ENCODE measurements around the gene COMTD1.
A peak's percentile ranks its signal among the peaks of the same experiment; 100 is the strongest.
"Not testable (repeated sequence)": the region's sequence is repeated elsewhere in the genome, so short reads cannot be mapped to it uniquely, and the experiment has no call there.

COMTD1 gene

GRCh38 chr10:75231672-75232581, 3.8 kb downstream of the COMTD1 start:
- Histone ChIP-seq H3K4me1 (ENCODE audit: insufficient read depth, low read length) (peaks cover 7% of the 10 kb centered on the region), H3K27me3 (ENCODE audit: insufficient read depth, low read length) (no peaks in the 10 kb centered on the region), H3K36me3 (ENCODE audit: insufficient read depth, low read length) (peaks cover 53% of the 10 kb centered on the region), H3K9me3 (ENCODE audit: insufficient read depth, low read depth, low read length) (no peaks in the 10 kb centered on the region), H3K9ac (ENCODE audit: low read depth, low read length) (no peak overlapping the region), H3K4me3 (ENCODE audit: low read length) (no peak overlapping the region), H3K27ac (ENCODE audit: low read depth, low read length) (no peak overlapping the region)
- WGBS: 90% methylated on average over 3 of the region's 4 CpGs

GRCh38 chr10:75230600-75231038, 5.1 kb downstream of the COMTD1 start:
- peaks cover 66% of the 10 kb centered on the region for H3K36me3 ChIP-seq (ENCODE audit: insufficient read depth, low read length)
- no peak overlapping the region for H3K9ac ChIP-seq (ENCODE audit: low read depth, low read length)
- H3K4me1 ChIP-seq (ENCODE audit: insufficient read depth, low read length): peaks cover 20% of the 10 kb centered on the region
- H3K27me3 ChIP-seq (ENCODE audit: insufficient read depth, low read length): no peaks in the 10 kb centered on the region
- 37% methylated on average over 3 of the region's 5 CpGs for WGBS
- H3K4me3 ChIP-seq (ENCODE audit: low read length): no peak overlapping the region
- H3K27ac ChIP-seq (ENCODE audit: low read depth, low read length): no peak overlapping the region
- H3K9me3 ChIP-seq (ENCODE audit: insufficient read depth, low read depth, low read length): no peaks in the 10 kb centered on the region

- no peaks in the 10 kb centered on the region for H3K9me3 ChIP-seq (ENCODE audit: insufficient read depth, low read depth, low read length)
- WGBS: 98% methylated on average over 2 of the region's 3 CpGs
- peaks cover 72% of the 10 kb centered on the region for H3K36me3 ChIP-seq (ENCODE audit: insufficient read depth, low read length)
- no peak overlapping the region for H3K9ac ChIP-seq (ENCODE audit: low read depth, low read length)
- no peaks in the 10 kb centered on the region for H3K27me3 ChIP-seq (ENCODE audit: insufficient read depth, low read length)
- no peak overlapping the region for H3K27ac ChIP-seq (ENCODE audit: low read depth, low read length)
- peaks cover 26% of the 10 kb centered on the region for H3K4me1 ChIP-seq (ENCODE audit: insufficient read depth, low read length)
- no peak overlapping the region for H3K4me3 ChIP-seq (ENCODE audit: low read length)
Observed at GRCh38 chr10:75229971-75230370, 5.8 kb downstream of the COMTD1 start.

GRCh38 chr10:75228834-75229233, 6.9 kb downstream of the COMTD1 start:
- peaks cover 84% of the 10 kb centered on the region for H3K36me3 ChIP-seq (ENCODE audit: insufficient read depth, low read length)
- no peak overlapping the region; the same call in 1 of the 2 replicates for H3K27ac ChIP-seq (ENCODE audit: low read depth, low read length)
- H3K27me3 ChIP-seq (ENCODE audit: insufficient read depth, low read length): no peaks in the 10 kb centered on the region
- H3K4me1 ChIP-seq (ENCODE audit: insufficient read depth, low read length): peaks cover 38% of the 10 kb centered on the region
- WGBS: 88% methylated on average over 4 of the region's 4 CpGs
- H3K4me3 ChIP-seq (ENCODE audit: low read length): no peak overlapping the region
- no peaks in the 10 kb centered on the region for H3K9me3 ChIP-seq (ENCODE audit: insufficient read depth, low read depth, low read length)
- H3K9ac ChIP-seq (ENCODE audit: low read depth, low read length): no peak overlapping the region

- no peak overlapping the region for H3K4me3 ChIP-seq (ENCODE audit: low read length)
- no peaks in the 10 kb centered on the region for H3K27me3 ChIP-seq (ENCODE audit: insufficient read depth, low read length)
- 89% methylated on average over 3 of the region's 3 CpGs for WGBS
- no peak overlapping the region for H3K9ac ChIP-seq (ENCODE audit: low read depth, low read length)
- peak overlapping the region; percentile 15; the same call in 1 of the 2 replicates for H3K27ac ChIP-seq (ENCODE audit: low read depth, low read length)
- H3K4me1 ChIP-seq (ENCODE audit: insufficient read depth, low read length): peaks cover 42% of the 10 kb centered on the region
- peaks cover 89% of the 10 kb centered on the region for H3K36me3 ChIP-seq (ENCODE audit: insufficient read depth, low read length)
- no peaks in the 10 kb centered on the region for H3K9me3 ChIP-seq (ENCODE audit: insufficient read depth, low read depth, low read length)
Observed at GRCh38 chr10:75228278-75228677, 7.5 kb downstream of the COMTD1 start.

- no peak overlapping the region for H3K9ac ChIP-seq (ENCODE audit: low read depth, low read length)
- no peaks in the 10 kb centered on the region for H3K9me3 ChIP-seq (ENCODE audit: insufficient read depth, low read depth, low read length)
- H3K36me3 ChIP-seq (ENCODE audit: insufficient read depth, low read length): peaks cover 93% of the 10 kb centered on the region
- peaks cover 51% of the 10 kb centered on the region for H3K4me1 ChIP-seq (ENCODE audit: insufficient read depth, low read length)
- H3K27me3 ChIP-seq (ENCODE audit: insufficient read depth, low read length): no peaks in the 10 kb centered on the region
- 90% methylated on average over 5 of the region's 5 CpGs for WGBS
- H3K27ac ChIP-seq (ENCODE audit: low read depth, low read length): peak overlapping the region; percentile 88
- no peak overlapping the region for H3K4me3 ChIP-seq (ENCODE audit: low read length)
Observed at GRCh38 chr10:75226656-75227055, 9.1 kb downstream of the COMTD1 start.

GRCh38 chr10:75226095-75226494, 9.7 kb downstream of the COMTD1 start:
- H3K9ac ChIP-seq (ENCODE audit: low read depth, low read length): no peak overlapping the region
- H3K4me1 ChIP-seq (ENCODE audit: insufficient read depth, low read length): peaks cover 51% of the 10 kb centered on the region
- no peaks in the 10 kb centered on the region for H3K9me3 ChIP-seq (ENCODE audit: insufficient read depth, low read depth, low read length)
- H3K27me3 ChIP-seq (ENCODE audit: insufficient read depth, low read length): no peaks in the 10 kb centered on the region
- no peak overlapping the region for H3K4me3 ChIP-seq (ENCODE audit: low read length)
- 100% methylated on average over 2 of the region's 2 CpGs for WGBS
- H3K36me3 ChIP-seq (ENCODE audit: insufficient read depth, low read length): peaks cover 93% of the 10 kb centered on the region
- H3K27ac ChIP-seq (ENCODE audit: low read depth, low read length): peak overlapping the region; percentile 88

GRCh38 chr10:75223507-75223906, 12.2 kb downstream of the COMTD1 start:
- H3K36me3 ChIP-seq (ENCODE audit: insufficient read depth, low read length): peaks cover 91% of the 10 kb centered on the region

GRCh38 chr10:75221492-75221891, 14.3 kb downstream of the COMTD1 start:
- WGBS: 99% methylated on average over 7 of the region's 8 CpGs
- H3K27me3 ChIP-seq (ENCODE audit: insufficient read depth, low read length); H3K9ac ChIP-seq (ENCODE audit: low read depth, low read length); H3K9me3 ChIP-seq (ENCODE audit: insufficient read depth, low read depth, low read length); H3K27ac ChIP-seq (ENCODE audit: low read depth, low read length); H3K4me3 ChIP-seq (ENCODE audit: low read length): not testable (repeated sequence)
- H3K36me3 ChIP-seq (ENCODE audit: insufficient read depth, low read length): peaks cover 97% of the 10 kb centered on the region
- peaks cover 42% of the 10 kb centered on the region for H3K4me1 ChIP-seq (ENCODE audit: insufficient read depth, low read length)

More at GRCh38 chr10:75223507-75223906, 12.2 kb downstream of the COMTD1 start:
- Histone ChIP-seq H3K4me1 (ENCODE audit: insufficient read depth, low read length) (peaks cover 51% of the 10 kb centered on the region), H3K9ac (ENCODE audit: low read depth, low read length) (peak overlapping the region; percentile 43; the same call in 1 of the 2 replicates), H3K27me3 (ENCODE audit: insufficient read depth, low read length) (no peaks in the 10 kb centered on the region), H3K27ac (ENCODE audit: low read depth, low read length) (peak overlapping the region; percentile 88), H3K9me3 (ENCODE audit: insufficient read depth, low read depth, low read length) (no peaks in the 10 kb centered on the region), H3K4me3 (ENCODE audit: low read length) (peak overlapping the region; percentile 5; the same call in 1 of the 2 replicates)
- 40% methylated on average over 2 of the region's 2 CpGs for WGBS

- Histone ChIP-seq H3K27me3 (ENCODE audit: insufficient read depth, low read length) (no peaks in the 10 kb centered on the region), H3K9ac (ENCODE audit: low read depth, low read length) (no peak overlapping the region), H3K27ac (ENCODE audit: low read depth, low read length) (no peak overlapping the region), H3K4me1 (ENCODE audit: insufficient read depth, low read length) (peaks cover 30% of the 10 kb centered on the region), H3K36me3 (ENCODE audit: insufficient read depth, low read length) (peaks cover 98% of the 10 kb centered on the region), H3K9me3 (ENCODE audit: insufficient read depth, low read depth, low read length) (no peaks in the 10 kb centered on the region), H3K4me3 (ENCODE audit: low read length) (no peak overlapping the region)
- 97% methylated on average over 4 of the region's 4 CpGs for WGBS
Observed at GRCh38 chr10:75220274-75220673, 15.5 kb downstream of the COMTD1 start.

- no peaks in the 10 kb centered on the region for H3K27me3 ChIP-seq (ENCODE audit: insufficient read depth, low read length)
- H3K4me1 ChIP-seq (ENCODE audit: insufficient read depth, low read length): peaks cover 19% of the 10 kb centered on the region
- peak overlapping the region; percentile 94 for H3K4me3 ChIP-seq (ENCODE audit: low read length)
- H3K27ac ChIP-seq (ENCODE audit: low read depth, low read length): no peak overlapping the region
- peaks cover 57% of the 10 kb centered on the region for H3K36me3 ChIP-seq (ENCODE audit: insufficient read depth, low read length)
- H3K9me3 ChIP-seq (ENCODE audit: insufficient read depth, low read depth, low read length): no peaks in the 10 kb centered on the region
- 90% methylated on average over 6 of the region's 6 CpGs for WGBS
- H3K9ac ChIP-seq (ENCODE audit: low read depth, low read length): peak overlapping the region; percentile 93; the same call in 1 of the 2 replicates
Observed at GRCh38 chr10:75212343-75212742, 23.4 kb downstream of the COMTD1 start.
